Measurements from ENCODE around the gene PARD3B. TPM values are rescaled to one million over a fixed set of nuclear protein-coding genes. Genes with fewer than 3 reads are reported as not detected.

Gene PARD3B
- total RNA-seq, 1 donor from 2014 or later: 29.4 TPM

GRCh38 chr2:204691911-204692510 lies 146.7 kb downstream of the PARD3B start:
- no peak for DNase-seq (ENCODE audit: low spot score)

GRCh38 chr2:204692790-204693189 lies 147.5 kb downstream of the PARD3B start:
- no peak for DNase-seq (ENCODE audit: low spot score)

- no peak for DNase-seq (ENCODE audit: low spot score)
Measured at GRCh38 chr2:204693262-204693661, 148.0 kb downstream of the PARD3B start.

- no peak for DNase-seq (ENCODE audit: low spot score)
Measured at GRCh38 chr2:204695506-204695905, 150.2 kb downstream of the PARD3B start.

GRCh38 chr2:204696124-204696523 lies 150.8 kb downstream of the PARD3B start:
- DNase-seq (ENCODE audit: low spot score): no peak

- DNase-seq (ENCODE audit: low spot score): no peak
Measured at GRCh38 chr2:204705243-204705932, 160.1 kb downstream of the PARD3B start.

GRCh38 chr2:204706939-204707338 lies 161.7 kb downstream of the PARD3B start:
- DNase-seq (ENCODE audit: low spot score): no peak

- DNase-seq (ENCODE audit: low spot score): no peak
Measured at GRCh38 chr2:204713211-204713610, 167.9 kb downstream of the PARD3B start.

GRCh38 chr2:204715361-204715760 lies 170.1 kb downstream of the PARD3B start:
- DNase-seq (ENCODE audit: low spot score): no peak

GRCh38 chr2:204717591-204717990 lies 172.3 kb downstream of the PARD3B start:
- no peak for DNase-seq (ENCODE audit: low spot score)

GRCh38 chr2:204718607-204719006 lies 173.3 kb downstream of the PARD3B start:
- no peak for DNase-seq (ENCODE audit: low spot score)

GRCh38 chr2:204720874-204721273 lies 175.6 kb downstream of the PARD3B start:
- no peak for DNase-seq (ENCODE audit: low spot score)

GRCh38 chr2:204722207-204722606 lies 176.9 kb downstream of the PARD3B start:
- no peak for DNase-seq (ENCODE audit: low spot score)

- no peak for DNase-seq (ENCODE audit: low spot score)
Measured at GRCh38 chr2:204722691-204723090, 177.4 kb downstream of the PARD3B start.

GRCh38 chr2:204725693-204726360 lies 180.6 kb downstream of the PARD3B start:
- no peak for DNase-seq (ENCODE audit: low spot score)

- no peak for DNase-seq (ENCODE audit: low spot score)
Measured at GRCh38 chr2:204726831-204727230, 181.6 kb downstream of the PARD3B start.

- DNase-seq (ENCODE audit: low spot score): no peak
Measured at GRCh38 chr2:204727368-204727767, 182.1 kb downstream of the PARD3B start.

- no peak for DNase-seq (ENCODE audit: low spot score)
Measured at GRCh38 chr2:204730603-204731002, 185.3 kb downstream of the PARD3B start.

- DNase-seq (ENCODE audit: low spot score): no peak
Measured at GRCh38 chr2:204732019-204732418, 186.7 kb downstream of the PARD3B start.

GRCh38 chr2:204737296-204737695 lies 192.0 kb downstream of the PARD3B start:
- no peak for DNase-seq (ENCODE audit: low spot score)

GRCh38 chr2:204738721-204739120 lies 193.4 kb downstream of the PARD3B start:
- no peak for DNase-seq (ENCODE audit: low spot score)

- DNase-seq (ENCODE audit: low spot score): no peak
Measured at GRCh38 chr2:204743393-204743960, 198.2 kb downstream of the PARD3B start.
